RWPE2 (cell line): ENCODE measurements around the gene PLSCR1.
A peak's percentile ranks its signal among the peaks of the same experiment; 100 is the strongest.

Source experiments
- ATAC-seq: fragments of 200-7000 bp; cut with Tn5 transposase; 3 replicates; pipeline ENCODE4 v1.9.1; 2021; ENCODE audit warnings: low read depth
- DNase-seq: peaks from one replicate; pipeline ENCODE4 v3.0.0-alpha.2; 2020; ENCODE audit warnings: low spot score
- H3K27ac ChIP-seq: fragments of 450-650 bp; 2 replicates; pipeline ENCODE4 v1.5.1; 2017; ENCODE audit warnings: mild to moderate bottlenecking; ENCODE audit not compliant: poor library complexity, severe bottlenecking
- H3K27me3 ChIP-seq: fragments of 250-450 bp; sonication (Bioruptor Pico); 2 replicates; pipeline ENCODE4 v1.5.1; 2021; ENCODE audit warnings: mild to moderate bottlenecking, moderate library complexity; ENCODE audit not compliant: insufficient read depth, poor library complexity, severe bottlenecking
- H3K36me3 ChIP-seq: fragments of 250-450 bp; sonication (Bioruptor Pico); 2 replicates; pipeline ENCODE4 v1.5.1; 2020; ENCODE audit warnings: low read depth, mild to moderate bottlenecking, moderate library complexity
- H3K4me1 ChIP-seq: fragments of 250-450 bp; sonication (Bioruptor Pico); 2 replicates; pipeline ENCODE4 v1.5.1; 2021; ENCODE audit warnings: mild to moderate bottlenecking, moderate library complexity; ENCODE audit not compliant: insufficient read depth, poor library complexity, severe bottlenecking
- H3K4me3 ChIP-seq: fragments of 250-450 bp; sonication (Bioruptor Pico); 2 replicates; pipeline ENCODE4 v1.5.1; 2021; ENCODE audit warnings: mild to moderate bottlenecking, moderate library complexity; ENCODE audit not compliant: severe bottlenecking
- H3K9me3 ChIP-seq: fragments of 250-450 bp; sonication (Bioruptor Pico); 2 replicates; pipeline ENCODE4 v1.5.1; 2021; ENCODE audit warnings: mild to moderate bottlenecking, moderate library complexity; ENCODE audit not compliant: severe bottlenecking
- CTCF ChIP-seq: fragments of 450-650 bp; IDR thresholded peaks from one replicate; pipeline ENCODE4 v1.5.1; 2017; ENCODE audit warnings: mild to moderate bottlenecking, moderate library complexity; ENCODE audit not compliant: poor library complexity, severe bottlenecking

The PLSCR1 gene

DNA sequence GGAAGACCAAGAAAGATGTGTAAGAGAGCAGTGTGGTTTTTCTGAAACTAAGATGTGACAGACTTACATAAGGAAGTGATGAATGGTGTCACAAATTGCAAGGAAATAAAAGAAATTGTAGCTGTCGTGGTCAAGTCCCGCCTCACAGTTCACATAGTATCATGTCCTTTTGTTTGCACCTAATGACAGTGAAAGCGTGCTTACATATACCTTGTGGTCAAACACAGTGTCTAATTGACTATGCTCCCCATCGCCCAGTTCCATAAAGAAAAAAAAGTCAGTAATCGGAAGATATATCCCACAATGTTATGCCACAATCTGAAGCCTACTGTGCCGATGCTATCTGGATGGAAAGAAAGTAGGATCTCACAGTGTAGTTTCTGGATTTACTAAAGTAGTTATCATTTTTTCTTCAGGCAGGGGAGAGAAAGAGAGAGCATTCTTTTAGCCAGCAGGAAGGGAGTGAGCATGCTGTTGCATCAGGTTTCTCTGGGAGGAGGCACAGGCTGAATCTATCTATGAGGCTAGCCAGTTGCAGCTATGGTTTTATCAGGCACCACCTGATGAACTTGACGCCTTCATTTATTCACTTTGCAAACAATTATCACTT lies 9.8 kb upstream of the PLSCR1 start:
- TF ChIP-seq CTCF = no peak
- H3K4me1 ChIP-seq = peaks cover 12% of the 10 kb centered on the region
- no peaks in the 10 kb centered on the region for H3K27me3 ChIP-seq
- H3K27ac ChIP-seq = no peak overlapping the region
- ATAC-seq = no peak
- DNase-seq = no peak
- no peak overlapping the region for H3K4me3 ChIP-seq
- H3K9me3 ChIP-seq = no peaks in the 10 kb centered on the region
- H3K36me3 ChIP-seq = no peaks in the 10 kb centered on the region

- ATAC-seq = peak; percentile 95
- no peaks in the 10 kb centered on the region for H3K9me3 ChIP-seq
Observed at GRCh38 chr3:146550743-146551510, 6.5 kb upstream of the PLSCR1 start.

DNA sequence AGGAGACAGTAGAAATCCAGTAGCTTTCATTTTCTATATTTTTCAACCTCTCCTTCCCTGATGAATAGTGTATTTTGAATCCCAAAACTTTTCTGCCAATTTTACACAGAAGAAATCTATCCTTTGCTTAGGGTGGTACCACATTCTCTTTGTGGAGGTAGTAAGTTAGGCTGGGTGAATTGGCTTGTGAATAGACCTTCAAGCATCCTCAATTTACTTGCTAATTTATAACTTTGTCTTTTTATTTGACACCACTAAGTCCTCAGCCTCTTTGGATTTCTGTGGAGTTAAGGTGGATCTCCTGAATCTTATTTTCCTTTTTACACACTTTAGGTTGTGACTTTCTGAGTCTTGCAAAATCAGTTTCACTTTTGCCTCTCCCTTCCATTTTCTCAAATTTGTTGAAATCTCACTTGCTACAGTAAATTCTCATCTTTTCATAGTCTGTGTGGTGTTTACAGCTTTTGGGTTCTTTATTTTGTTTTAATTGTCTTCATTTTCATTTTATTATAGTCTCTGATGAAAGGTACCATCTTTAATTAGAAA lies 5.7 kb upstream of the PLSCR1 start:
- H3K36me3 ChIP-seq = no peaks in the 10 kb centered on the region
- ATAC-seq (no peak), DNase-seq (no peak)
- TF ChIP-seq CTCF = no peak
- H3K9me3 ChIP-seq = no peaks in the 10 kb centered on the region
- H3K4me1 ChIP-seq = peaks cover 22% of the 10 kb centered on the region
- no peak overlapping the region for H3K27ac ChIP-seq
- H3K4me3 ChIP-seq = no peak overlapping the region
- H3K27me3 ChIP-seq = no peaks in the 10 kb centered on the region

More at GRCh38 chr3:146550743-146551510, 6.5 kb upstream of the PLSCR1 start:
- Histone ChIP-seq H3K27me3 (no peaks in the 10 kb centered on the region), H3K4me1 (peaks cover 19% of the 10 kb centered on the region), H3K27ac (peak overlapping the region; percentile 3), H3K36me3 (no peaks in the 10 kb centered on the region), H3K4me3 (no peak overlapping the region)
- DNase-seq = no peak
- no peak for TF ChIP-seq CTCF

DNA sequence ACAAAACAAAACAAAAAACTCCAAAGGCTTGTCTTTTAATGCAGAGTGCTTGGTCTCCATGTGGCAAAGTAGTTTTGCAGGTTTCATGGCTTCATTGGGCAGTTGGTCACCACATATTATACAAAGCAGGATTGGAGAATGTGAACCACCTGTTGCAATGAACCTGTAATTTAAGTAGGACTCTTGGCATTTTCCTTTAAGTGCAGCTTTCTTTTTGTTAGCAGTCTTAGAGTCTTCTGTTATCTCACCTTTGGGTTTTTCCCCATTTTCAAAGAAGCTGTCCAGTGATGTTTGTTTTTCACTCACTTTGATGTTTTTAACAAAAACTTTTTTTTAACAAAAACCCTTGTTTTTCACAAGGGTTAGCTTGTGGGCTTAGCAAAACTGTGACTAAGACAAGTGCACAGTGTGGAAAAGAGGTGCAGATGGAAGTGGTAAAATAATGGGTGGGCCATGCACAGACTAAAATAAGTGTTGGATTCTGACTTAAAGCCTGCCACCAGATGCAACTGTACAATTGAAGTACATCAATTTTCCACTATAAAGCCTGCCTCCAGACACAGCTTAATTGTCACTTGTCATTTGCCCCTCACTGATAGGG lies 2.9 kb upstream of the PLSCR1 start:
- no peak for DNase-seq
- no peak for ATAC-seq
- Histone ChIP-seq H3K27ac (no peak overlapping the region), H3K4me1 (peaks cover 30% of the 10 kb centered on the region), H3K4me3 (no peak overlapping the region), H3K36me3 (peaks cover 3% of the 10 kb centered on the region; the same call in 1 of the 2 replicates), H3K27me3 (no peaks in the 10 kb centered on the region), H3K9me3 (no peaks in the 10 kb centered on the region)
- TF ChIP-seq CTCF = no peak
